ENCODE data around the gene TTC28.

Gene TTC28

DNA sequence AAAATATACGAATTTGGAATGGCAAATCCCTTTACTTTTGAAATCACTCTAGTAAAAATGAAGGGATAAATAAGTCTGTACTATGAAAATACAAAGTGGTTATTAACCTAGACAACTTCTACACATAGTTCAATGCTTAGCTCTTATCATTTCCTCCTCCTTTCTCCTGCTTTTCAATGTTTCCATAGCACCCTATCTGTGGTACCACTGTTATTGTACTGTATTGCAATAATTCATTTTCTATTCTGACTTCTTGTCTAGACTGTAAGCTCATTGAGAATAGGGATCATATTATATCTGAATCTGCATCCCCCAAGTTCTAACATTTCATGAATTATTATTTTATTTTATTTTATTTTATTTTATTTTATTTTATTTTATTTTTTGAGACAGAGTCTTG is 251.4 kb downstream of the TTC28 start:
- DNase-seq (ENCODE audit: low spot score): no peak
- in situ Hi-C loops (cut with MboI; ENCODE audit: low sequenced_read_pairs, unreplicated experiment): no loop called here
- TF ChIP-seq, protein P1, sequence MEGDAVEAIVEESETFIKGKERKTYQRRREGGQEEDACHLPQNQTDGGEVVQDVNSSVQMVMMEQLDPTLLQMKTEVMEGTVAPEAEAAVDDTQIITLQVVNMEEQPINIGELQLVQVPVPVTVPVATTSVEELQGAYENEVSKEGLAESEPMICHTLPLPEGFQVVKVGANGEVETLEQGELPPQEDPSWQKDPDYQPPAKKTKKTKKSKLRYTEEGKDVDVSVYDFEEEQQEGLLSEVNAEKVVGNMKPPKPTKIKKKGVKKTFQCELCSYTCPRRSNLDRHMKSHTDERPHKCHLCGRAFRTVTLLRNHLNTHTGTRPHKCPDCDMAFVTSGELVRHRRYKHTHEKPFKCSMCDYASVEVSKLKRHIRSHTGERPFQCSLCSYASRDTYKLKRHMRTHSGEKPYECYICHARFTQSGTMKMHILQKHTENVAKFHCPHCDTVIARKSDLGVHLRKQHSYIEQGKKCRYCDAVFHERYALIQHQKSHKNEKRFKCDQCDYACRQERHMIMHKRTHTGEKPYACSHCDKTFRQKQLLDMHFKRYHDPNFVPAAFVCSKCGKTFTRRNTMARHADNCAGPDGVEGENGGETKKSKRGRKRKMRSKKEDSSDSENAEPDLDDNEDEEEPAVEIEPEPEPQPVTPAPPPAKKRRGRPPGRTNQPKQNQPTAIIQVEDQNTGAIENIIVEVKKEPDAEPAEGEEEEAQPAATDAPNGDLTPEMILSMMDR (IDR thresholded peaks at IDR 0.05; ENCODE audit: borderline replicate concordance, control extremely low read depth, extremely low read depth, insufficient read depth, missing control alignments): no peak

DNA sequence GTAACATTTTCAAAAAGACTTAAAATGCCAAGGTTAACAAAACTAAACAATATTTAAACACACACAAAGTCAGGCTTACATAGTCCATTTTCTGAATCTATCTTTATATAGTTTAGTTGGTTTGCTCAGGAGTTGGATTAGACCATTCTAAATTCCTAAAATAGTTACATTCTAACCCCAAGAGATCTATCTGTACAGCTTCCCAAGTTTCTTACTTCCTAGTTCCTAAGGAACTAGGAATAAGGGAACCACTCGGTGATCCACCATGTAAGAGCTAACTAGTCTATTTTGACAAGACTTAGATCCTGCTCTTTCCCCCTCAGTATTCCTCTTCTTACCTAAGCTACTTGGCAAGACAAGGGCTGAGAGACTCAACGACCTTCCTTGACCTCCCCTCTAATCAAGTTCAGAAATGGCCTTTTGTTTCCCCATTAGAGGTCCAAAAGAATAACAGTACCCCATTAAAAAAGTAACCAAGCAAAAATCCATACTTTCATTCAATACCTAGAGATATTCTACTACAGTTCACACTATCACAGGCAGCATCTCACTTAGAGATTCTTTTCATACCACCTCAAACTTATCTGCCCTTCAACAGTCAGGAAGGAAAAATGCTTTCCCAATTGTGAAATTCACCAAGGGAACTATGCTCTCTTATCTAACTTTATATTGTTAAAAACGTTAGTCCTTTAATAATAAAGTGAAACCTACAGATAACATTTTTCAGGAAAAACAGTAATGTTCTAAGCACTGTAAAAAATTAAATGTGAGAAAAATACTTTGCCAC is 253.1 kb downstream of the TTC28 start:
- no peak for DNase-seq (ENCODE audit: low spot score)
- in situ Hi-C loops (cut with MboI; ENCODE audit: low sequenced_read_pairs, unreplicated experiment): no loop called here
- TF ChIP-seq, protein P1 (IDR thresholded peaks at IDR 0.05; ENCODE audit: borderline replicate concordance, control extremely low read depth, extremely low read depth, insufficient read depth, missing control alignments): no peak

DNA sequence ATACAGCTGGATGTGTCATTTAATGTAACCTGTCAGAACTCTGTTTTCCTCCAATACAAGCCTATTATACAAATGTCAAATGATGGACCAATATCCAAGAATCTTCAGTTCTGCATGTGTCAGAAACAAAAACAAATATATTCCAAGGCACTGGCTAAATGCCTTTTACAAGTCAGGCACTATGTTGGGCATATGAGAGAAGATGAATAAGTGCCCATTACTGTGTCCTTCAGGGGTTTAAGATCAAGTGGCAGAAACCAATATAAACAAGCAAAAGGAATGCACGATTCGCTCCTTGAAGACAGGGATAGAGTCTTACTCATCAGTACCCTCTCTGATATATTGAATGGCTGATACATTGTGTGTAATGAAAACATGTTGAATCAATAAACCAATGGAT is 254.4 kb downstream of the TTC28 start:
- DNase-seq (ENCODE audit: low spot score): no peak
- TF ChIP-seq, protein P1 (IDR thresholded peaks at IDR 0.05; ENCODE audit: borderline replicate concordance, control extremely low read depth, extremely low read depth, insufficient read depth, missing control alignments): no peak
- in situ Hi-C loops (cut with MboI; ENCODE audit: low sequenced_read_pairs, unreplicated experiment): no loop called here

DNA sequence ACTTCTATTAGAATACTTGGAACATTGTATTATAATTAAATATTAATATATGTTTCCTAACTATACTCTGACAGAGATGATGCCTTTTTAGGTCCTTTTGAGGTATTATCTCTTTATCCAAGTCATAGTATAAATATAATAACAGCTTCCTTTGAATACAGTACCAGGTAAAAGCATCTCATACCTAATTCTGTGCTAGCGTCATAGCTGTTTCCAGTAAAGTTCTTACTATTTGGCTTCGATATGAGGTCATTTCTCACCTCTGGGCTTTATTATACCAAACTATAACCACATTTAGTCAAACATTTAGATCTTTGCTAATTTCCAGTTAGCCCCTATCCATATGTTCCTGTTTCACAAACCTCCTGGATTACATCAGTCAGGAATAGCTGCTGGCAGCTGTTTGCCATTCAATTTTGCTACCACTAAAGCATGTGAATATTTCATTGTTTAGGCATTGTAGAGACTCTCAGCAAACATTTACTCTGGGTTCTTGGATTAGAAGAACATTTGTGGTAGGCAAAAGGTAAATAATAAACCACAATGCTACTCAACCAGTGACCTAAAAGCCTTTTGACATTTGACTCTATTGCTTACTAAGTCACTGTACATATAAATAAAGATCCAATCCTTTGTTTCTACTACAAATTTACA is 255.1 kb downstream of the TTC28 start:
- TF ChIP-seq, protein P1 (IDR thresholded peaks at IDR 0.05; ENCODE audit: borderline replicate concordance, control extremely low read depth, extremely low read depth, insufficient read depth, missing control alignments): no peak
- in situ Hi-C loops (cut with MboI; ENCODE audit: low sequenced_read_pairs, unreplicated experiment): no loop called here
- no peak for DNase-seq (ENCODE audit: low spot score)

DNA sequence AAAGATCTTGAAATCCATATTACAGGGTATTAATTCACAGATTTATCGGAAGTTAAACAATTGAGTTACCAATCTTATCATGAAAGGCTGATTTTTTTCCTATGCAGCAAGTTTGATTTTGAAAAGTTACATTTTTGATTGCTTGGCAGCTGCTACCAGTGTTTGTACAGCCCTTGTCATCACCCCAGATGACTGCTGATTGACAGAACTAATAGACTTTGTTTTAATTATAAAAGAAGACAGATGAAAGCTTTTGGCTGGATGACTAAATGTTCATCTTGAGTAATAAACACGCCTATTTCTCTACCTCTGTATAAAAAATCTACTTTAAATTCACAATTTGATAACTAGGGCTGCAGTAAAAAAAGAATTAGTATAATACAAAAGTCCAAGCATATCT is 259.7 kb downstream of the TTC28 start:
- DNase-seq (ENCODE audit: low spot score): no peak
- in situ Hi-C loops (cut with MboI; ENCODE audit: low sequenced_read_pairs, unreplicated experiment): no loop called here
- TF ChIP-seq, protein P1 (IDR thresholded peaks at IDR 0.05; ENCODE audit: borderline replicate concordance, control extremely low read depth, extremely low read depth, insufficient read depth, missing control alignments): no peak

DNA sequence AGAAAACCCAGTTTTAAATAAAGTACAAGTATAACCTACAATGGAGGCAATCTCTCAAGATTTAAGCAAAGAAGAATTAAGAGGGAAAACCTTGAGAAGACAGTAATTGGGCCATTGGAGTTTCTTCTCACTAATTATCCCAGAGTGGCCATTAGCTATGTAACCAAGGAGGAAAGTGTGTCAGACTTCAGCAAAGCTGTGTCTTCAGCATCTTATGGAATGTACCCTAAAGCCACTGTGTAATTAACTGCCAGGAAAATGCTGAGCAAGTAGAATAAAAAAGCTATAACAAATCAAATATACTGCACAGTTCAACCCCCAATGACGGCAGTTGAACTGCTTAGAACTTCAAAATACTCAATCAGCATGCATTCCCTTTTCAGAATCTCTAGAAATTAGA is 261.6 kb downstream of the TTC28 start:
- DNase-seq (ENCODE audit: low spot score): no peak
- TF ChIP-seq, protein P1 (IDR thresholded peaks at IDR 0.05; ENCODE audit: borderline replicate concordance, control extremely low read depth, extremely low read depth, insufficient read depth, missing control alignments): no peak
- in situ Hi-C loops (cut with MboI; ENCODE audit: low sequenced_read_pairs, unreplicated experiment): no loop called here
